ENCODE data around the gene PLPPR1.
"Not testable (repeated sequence)": the region's sequence is repeated elsewhere in the genome, so short reads cannot be mapped to it uniquely, and the experiment has no call there.

PLPPR1 gene

GRCh38 chr9:101219030-101219429 is 190.5 kb downstream of the PLPPR1 start:
- no peak for DNase-seq

GRCh38 chr9:101220341-101220740 is 191.8 kb downstream of the PLPPR1 start:
- no peak for DNase-seq

GRCh38 chr9:101225271-101225670 is 196.7 kb downstream of the PLPPR1 start:
- DNase-seq = no peak

GRCh38 chr9:101226161-101226560 is 197.6 kb downstream of the PLPPR1 start:
- DNase-seq = peak in 3 of 14 donors; percentile 7 to 36 (median 15)

- no peak for DNase-seq
These were observed 198.3 kb downstream of the PLPPR1 start for GRCh38 chr9:101226803-101227202.

DNA sequence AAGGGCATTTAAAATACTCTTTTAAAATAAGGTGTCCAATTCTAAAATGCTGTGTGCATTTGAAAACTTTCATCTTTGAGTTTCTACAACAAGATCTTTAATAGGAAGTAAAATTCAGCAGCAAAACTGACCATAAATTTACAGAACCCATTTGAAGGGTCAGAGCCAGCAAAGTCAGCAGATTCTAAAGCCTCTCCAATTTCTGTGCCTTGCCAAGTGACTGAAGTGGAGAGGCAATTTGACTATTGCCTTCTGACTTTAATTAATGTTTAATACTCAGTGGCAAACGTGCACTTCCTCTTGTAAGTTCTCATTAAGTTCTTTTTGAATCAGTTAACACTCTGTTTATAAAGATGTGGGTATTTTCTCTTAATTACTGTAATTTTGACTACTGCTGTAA is 201.1 kb downstream of the PLPPR1 start:
- no peak for DNase-seq

DNA sequence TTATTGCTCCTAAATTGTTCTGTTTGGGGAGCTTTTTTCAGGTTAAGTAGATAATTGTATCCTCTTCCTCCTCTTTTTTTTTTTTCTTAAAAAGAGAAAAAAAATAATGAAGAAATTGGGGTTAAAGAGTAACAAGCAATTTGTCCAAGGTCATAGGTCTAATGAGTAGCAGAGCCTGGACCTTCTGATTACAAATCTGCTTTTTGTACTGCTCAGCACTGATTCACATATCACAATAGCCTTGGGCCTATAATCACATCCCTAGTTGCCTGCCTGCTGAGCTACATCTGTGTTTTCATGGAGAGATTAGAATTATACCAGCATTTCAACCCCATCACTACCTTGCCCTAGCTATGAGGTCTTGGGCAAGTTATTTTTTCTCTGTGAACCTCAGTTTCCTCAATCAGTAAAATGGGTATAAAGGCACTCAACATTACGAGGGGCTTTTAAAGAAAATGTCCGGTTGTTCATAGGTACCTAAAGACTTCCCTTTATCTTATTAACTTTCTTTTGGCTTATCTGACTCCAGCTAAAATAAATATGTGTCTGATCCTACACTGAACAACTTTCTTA is 204.0 kb downstream of the PLPPR1 start:
- DNase-seq = no peak

GRCh38 chr9:101235105-101235866 is 206.8 kb downstream of the PLPPR1 start:
- peak in 2 of 14 donors; percentile 12 to 22 for DNase-seq

DNA sequence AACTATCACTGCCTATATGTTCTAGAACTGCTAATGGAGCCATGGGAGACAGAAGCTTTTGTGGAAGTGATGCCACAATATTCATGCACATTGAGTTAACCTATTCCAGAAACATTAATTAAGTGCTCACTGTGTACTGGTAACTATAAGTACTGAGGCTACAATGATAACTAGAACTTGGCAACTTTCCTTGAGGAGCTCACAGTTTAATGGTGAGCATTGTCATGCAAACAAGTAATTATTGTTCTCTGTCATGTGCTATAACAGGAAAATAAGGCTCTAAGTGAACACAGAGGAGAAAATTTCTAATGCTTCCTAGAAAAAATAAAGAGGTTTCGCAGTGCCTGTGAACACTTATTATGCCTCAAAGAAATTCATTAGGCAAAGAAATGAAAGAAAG is 214.1 kb downstream of the PLPPR1 start:
- DNase-seq = no peak

DNA sequence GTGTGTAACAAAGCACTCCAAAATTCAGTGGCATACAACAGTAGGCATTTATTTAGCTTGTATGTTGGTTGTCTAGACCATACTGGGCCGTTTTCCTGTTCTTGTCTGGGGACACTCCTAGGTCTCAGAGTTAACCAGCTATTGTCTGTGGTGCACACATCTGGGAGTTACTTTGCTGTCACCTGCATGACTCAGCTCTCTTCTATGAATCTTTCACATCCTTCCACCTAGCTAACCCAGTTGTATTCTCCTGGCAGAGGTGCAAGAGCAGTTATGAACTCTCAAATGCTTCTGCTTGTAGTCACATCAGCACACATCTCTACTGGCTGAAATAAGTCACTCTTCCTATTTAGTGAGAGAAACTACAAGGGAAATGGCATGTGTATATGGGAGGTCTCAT is 218.2 kb downstream of the PLPPR1 start:
- DNase-seq = no peak

GRCh38 chr9:101247297-101247696 is 218.8 kb downstream of the PLPPR1 start:
- DNase-seq = no peak

DNA sequence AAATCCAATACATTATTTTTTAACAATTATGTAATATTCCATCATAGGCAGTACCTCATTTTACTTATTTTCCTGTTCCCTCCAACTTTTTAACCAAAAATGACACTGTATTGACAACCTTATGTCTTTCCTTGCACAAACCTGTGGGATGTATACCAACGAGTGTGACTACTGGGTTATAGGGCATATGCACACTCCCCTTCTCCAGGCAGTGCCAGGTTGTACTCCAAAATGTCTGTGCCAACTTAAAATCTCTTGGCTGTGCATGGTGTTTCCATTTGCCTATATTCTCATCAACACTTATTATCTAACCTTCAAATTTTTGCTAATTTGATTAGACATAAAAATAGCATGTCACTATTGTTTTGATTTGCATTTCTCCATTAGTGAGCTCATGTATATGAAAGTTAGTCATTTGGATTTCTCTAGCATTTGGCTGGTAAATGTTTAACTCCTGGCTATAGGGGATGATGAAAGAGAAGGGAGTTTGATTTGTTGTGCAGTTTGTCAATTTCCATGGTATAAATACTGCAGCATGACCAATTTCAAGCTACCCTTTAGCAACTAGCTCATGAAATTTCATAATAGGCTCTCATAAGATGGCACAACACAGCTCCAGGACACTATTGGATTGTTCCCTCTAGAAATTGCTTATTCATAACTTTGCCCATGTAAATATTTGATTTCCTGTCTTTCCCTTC is 226.4 kb downstream of the PLPPR1 start:
- DNase-seq = no peak

DNA sequence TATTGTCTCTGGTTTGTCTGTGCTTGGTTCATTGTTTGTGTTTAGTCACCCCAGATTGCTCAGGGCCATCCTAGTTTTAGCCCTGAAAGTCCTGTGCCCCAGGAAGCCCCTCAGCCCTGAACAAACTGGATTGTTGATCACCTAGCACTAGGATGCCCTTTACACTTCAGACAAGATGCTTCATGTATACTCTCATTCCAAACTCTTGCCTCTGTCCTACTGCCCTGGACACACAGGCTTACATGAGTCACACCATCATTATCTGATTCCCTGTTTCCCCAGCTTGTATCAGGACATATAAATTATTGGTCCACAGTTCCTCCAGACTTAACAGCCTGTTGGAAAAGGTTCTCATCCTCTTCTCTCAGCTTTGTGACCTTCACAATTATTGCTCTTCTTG is 236.2 kb downstream of the PLPPR1 start:
- DNase-seq = no peak

DNA sequence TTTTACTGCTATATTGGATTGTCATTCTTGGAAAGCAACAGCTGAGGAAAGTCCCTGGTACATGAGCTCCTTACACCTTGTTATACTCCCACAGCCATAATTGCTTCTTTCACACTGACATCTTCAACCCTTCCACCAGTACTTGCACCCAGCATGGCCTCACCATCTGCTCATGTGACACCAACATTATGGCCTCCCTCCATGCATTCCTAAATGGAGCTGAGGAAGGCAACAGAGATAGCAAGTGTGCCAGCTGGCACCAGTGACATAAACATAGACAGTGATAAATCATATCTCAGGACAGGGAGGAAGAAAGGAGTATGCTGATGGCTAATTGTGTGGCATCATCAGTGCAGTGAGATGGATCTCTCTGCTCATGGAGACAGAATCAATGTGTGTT is 236.7 kb downstream of the PLPPR1 start:
- no peak for DNase-seq

DNA sequence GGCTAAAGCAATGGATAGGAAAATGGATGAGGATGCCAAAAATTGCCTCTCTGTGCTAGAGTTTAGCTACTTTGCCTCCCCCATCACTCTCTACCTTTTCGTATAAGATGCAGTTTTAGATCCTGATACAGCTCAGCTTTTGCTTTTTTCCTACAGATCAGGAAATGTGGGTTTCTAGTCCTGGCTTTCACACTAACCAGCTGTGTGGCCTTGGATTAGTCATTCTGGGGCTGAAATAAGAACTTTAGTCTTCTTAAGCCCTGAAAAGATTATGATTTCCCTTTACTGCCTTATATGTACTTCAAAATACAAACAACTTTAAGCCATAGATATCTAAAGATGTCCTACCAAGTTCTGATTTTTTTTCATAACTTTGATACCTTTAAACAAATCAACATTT is 239.9 kb downstream of the PLPPR1 start:
- no peak for DNase-seq

GRCh38 chr9:101269591-101270283 is 241.2 kb downstream of the PLPPR1 start:
- peak in 7 of 14 donors; percentile 12 to 82 (median 33) for DNase-seq

DNA sequence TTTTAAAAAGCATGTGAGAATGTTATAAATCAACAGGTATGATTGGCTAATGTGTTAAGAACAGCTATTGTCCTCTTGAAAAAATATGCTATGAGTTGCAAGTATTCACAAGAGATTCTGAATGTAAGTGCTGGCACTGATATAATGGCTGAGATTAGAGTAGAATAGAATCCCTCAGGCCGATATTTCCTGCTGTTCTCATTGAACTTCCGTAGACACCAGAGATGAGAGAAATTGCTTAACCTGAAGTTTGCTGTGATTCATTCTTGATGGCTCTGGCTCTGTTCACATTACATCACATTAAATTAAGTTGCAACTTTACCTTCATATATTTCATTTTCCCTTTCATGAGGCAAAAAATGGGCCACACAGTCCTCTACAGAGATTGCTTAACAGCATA is 241.8 kb downstream of the PLPPR1 start:
- no peak for DNase-seq

DNA sequence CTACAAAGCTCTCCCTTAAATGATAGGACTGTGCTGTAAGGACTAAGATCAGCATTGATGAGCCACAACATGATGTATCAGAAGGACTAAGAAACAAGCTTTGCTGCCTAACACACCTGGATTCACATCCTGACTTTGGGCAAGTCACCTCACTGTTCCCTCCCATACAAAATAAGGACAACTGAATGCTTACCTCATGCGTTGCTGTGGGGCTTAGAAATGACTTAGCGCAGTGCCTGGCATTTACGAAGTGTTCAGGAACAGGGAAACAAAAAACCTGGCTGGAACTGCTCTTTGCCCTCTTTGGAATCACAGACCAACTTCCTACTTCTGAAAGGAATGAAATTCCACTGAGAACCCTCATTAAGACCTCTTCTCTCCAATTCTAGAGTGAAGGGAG is 242.6 kb downstream of the PLPPR1 start:
- DNase-seq = peak in 3 of 14 donors; percentile 13 to 37 (median 28)

DNA sequence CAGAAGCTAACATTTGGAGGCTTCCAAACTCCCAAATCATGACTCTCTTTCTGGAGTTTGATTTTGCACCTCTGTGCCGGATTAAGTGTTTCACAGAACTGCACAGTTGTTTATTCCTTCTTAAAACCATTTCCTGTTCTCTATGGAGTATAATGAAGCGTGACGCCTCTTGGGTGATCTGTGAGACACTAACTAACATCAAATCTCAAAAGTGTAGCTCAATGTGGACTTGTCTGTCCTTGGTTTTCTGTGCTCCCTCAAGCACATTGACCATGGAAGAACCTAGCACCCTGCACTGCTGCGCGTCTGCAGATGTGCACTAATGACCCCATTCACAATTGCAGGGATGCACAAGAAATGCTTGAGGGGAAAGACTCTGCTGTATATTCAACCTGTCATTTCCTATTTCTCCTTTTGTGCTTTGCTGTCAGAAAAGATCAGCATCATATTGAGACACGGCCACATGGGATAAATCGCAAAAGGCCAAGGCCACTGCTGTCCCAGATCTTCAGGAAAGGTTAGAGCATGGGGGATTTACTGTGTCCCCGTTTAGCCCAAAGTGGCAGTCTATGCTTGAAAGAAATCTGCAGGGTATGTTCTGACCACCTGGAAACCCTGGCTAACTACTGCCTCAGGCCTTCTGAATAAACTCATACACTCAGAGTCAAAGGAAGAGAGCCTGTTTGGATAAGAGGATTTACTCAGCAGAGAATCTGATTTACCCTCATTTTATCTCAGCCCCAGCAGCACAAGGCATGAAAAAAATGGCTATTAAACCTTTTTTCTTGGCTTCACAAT is 246.6 kb downstream of the PLPPR1 start:
- no peak for DNase-seq

- DNase-seq = peak in 1 of 14 donors; percentile 7
These were observed 247.3 kb downstream of the PLPPR1 start for GRCh38 chr9:101275769-101276250.

DNA sequence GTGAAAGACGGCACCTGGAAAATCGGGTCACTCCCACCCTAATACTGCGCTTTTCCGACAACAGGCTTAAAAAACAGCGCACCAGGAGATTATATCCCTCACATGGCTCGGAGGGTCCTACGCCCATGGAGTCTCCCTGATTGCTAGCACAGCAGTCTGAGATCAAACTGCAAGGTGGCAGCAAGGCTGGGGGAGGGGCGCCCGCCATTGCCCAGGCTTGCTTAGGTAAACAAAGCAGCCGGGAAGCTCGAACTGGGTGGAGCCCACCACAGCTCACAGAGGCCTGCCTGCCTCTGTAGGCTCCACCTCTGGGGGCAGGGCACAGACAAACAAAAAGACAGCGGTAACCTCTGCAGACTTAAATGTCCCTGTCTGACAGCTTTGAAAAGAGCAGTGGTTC is 262.5 kb downstream of the PLPPR1 start:
- DNase-seq = not testable (repeated sequence)

DNA sequence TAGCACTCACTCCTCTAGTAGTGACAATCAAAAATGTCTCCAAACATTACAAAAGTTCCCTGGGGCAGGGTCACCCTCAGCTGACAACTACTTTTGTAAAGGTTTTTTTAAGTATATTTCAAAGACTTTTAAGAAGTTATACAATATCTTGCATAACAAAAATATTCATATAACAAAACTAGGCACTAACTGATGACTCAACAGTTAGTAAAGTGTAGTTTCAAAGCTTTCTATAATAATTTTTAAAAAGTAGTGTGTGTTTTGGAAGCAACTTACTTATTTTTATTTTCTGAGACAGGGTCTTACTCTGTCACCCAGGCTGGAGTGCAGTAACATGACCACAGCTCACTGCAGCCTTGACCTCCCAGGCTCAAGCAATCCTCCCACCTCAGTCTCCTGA is 271.4 kb downstream of the PLPPR1 start:
- no peak for DNase-seq
